HG03280 (cell line): ENCODE measurements around the gene GREB1.

Experiments
- ATAC-seq: cut with Tn5 transposase; IDR thresholded peaks from one replicate; pipeline ENCODE4 v1.9.1; 2021; ENCODE audit warnings: mild to moderate bottlenecking, moderate library complexity; ENCODE audit not compliant: unreplicated experiment

Gene GREB1

DNA sequence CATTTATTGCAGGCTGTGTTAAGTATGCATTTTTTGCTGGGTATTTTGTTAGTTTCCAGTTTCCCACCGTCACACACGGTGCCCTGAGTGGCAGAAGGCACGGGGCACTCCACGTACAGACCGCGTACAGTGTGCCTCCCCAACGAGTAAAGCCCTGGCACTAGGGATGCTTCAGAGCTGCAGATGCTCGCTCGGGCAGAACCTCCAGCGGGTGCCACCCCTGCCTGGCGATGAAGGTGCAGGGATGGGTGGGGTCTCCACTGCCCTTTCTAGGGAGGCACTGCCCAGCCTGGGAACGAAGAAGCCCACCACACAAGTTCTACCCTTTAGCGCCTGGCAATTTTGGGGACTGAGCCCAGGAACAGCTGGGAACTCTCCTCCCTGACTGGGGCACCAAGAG is 4.1 kb downstream of the GREB1 start:
- ATAC-seq: no peak

DNA sequence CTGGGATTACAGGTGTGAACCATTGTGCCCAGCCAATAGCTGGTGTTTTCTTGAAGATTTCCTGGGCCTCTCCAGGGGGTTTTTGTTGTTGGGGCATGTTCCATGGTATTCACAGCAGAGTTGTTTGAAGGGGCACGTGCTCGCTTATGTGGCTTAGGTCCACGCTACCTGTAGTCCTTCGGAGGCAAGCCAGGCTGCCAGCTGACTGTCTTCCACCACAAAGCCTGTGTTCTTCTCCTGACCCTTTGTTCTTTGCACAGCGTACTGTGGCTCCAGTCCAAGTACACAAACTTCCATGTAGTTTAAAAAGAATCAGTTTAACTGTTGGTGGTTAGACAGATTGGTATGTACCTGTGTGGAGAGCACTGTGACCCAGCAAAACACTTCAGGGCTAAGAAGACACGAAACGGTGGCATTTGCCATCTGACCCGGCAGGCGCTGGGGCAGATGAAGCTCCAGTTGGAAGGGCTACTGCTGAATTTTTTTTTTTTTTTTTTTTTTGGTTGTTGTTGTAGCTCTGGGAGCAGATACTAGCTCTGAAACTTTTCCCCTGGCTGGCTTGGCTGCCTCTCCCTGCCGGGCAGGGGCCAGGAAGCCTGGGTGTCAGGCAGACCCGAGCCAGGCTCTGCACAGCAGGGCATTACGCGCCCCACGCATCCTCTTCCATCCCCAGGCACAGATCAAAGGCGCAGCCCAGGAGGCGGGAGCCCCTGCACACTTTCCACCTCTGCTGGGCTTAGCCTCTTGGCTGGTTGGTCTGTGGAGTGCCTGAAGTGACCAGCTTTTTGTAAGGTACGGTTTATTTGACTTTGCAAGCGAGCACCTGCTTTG is 5.7 kb downstream of the GREB1 start:
- ATAC-seq: no peak

DNA sequence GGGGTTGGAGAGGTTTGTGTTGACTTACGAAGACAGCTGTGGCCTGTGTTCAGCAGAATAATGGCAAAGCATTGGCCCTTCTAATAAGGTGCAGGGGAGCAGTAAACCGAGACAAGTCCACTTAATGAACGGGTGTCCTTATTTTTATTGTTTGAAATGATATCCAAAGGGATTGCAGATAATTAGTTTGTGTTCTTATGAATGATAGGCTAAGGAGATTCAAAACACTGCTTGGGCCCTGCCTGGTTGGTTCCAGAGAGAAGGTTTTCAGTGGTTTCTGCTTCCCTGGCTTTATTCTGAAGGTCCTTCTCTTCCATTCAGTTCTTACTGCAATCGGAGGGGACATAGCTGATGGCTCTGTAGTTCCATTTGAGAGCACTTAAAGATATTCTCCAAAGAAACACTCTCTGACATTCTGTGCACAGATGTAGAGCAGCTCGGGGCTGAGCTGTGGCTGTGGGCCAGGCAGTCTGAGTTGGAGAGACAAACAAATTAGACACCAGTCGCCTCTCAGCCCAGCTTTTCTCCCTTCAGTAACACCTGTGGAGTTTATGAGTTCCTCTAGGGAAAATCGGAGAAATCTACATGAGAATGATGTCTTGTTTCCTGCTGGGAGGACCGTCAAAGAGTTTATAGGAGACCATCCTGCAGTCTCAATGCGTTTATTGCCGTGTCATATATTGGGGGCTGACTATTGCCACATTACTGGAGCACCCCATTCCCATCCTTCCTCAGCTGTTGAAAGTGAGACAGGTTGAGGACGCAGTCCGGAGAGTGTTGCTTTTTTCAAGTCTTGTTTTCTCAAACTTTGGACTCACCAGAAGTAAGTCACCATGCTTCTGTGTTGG is 6.5 kb downstream of the GREB1 start:
- no peak for ATAC-seq

DNA sequence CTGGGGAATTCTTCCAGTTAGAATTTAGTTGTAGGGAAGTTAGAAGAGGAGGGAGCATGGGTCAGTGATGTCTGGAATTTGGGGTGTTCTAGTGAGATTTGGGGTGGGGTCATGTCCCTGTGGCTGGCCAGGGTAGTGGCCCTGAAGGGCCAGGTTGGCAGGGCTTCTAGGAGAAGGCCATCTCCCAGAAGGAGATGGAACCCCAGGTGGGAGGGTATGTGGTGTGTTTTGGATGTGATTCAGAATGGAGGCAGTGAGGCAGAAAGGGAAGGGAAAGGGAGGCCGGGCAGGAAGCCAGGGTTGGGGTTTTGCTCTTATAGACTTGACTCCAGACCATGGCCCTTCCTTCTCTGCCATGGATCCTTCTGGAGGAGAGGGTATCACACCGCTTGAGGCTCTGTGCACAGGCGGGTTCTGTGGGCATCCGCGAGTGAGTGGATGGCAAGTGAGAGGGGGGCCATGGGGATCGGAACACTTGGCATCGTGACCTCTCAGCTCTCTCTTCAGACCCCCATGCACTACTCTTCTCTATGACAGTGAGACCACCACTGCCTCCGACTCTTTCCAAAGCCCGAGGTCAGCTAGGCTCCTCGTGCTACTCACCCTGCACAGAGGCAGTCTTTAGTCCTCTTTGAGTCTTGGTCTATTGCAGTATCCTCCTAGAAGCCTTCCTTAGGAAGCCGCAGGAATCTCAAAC is 7.3 kb downstream of the GREB1 start:
- ATAC-seq: no peak

DNA sequence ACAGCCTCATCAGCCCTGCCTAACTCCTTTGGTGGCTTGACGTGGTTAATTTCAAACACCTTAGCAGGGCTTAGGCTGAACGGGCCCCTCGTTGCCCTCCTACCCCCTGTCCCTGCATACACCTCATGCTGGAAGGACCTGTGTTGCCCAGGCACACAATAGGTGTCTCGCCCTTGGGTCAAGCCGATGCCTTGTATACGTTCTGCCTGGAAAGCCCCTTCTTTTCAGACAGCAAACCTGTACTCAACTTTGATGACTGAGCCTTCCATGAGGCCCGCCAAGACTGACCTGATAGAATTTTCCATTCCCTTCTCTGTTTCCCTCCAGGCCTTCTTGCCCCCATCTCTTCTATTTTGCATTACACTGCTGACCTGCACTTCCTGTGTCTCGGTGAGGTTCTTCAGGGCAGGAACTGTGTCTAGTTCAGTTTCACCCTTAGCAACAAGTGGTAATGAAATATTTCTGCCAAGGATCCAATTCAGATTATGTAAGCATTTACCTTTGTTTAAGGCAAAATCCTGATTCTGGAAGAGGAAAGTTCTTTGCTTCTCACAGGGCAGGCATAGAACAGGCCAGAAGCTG is 7.9 kb downstream of the GREB1 start:
- ATAC-seq: no peak

DNA sequence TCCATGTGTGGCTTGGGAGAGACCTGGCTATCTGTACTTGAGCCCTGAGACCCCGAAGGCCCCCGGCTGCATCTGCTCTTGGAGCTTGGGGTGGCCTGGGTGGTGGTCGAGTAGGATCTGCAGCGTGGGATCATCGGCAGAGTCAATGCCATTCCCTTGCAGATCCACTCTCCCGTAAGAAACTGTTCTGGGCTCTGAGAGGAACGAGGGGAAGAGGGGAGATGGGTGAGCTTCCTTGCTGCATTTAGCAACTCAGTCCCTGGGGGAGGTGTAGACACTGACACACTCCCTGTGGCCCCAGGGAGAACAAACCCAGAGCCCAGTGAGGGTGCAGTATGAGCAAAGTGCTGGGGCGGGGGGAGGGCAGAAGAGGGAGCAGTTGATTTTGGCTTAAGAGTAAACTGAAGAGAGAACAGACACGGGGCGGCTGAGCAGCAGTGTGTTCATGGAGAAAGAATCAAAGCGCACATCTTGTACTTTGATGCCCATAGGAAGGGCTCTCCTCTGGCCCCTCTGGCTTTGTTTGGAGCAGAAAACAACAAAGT is 8.5 kb downstream of the GREB1 start:
- no peak for ATAC-seq

DNA sequence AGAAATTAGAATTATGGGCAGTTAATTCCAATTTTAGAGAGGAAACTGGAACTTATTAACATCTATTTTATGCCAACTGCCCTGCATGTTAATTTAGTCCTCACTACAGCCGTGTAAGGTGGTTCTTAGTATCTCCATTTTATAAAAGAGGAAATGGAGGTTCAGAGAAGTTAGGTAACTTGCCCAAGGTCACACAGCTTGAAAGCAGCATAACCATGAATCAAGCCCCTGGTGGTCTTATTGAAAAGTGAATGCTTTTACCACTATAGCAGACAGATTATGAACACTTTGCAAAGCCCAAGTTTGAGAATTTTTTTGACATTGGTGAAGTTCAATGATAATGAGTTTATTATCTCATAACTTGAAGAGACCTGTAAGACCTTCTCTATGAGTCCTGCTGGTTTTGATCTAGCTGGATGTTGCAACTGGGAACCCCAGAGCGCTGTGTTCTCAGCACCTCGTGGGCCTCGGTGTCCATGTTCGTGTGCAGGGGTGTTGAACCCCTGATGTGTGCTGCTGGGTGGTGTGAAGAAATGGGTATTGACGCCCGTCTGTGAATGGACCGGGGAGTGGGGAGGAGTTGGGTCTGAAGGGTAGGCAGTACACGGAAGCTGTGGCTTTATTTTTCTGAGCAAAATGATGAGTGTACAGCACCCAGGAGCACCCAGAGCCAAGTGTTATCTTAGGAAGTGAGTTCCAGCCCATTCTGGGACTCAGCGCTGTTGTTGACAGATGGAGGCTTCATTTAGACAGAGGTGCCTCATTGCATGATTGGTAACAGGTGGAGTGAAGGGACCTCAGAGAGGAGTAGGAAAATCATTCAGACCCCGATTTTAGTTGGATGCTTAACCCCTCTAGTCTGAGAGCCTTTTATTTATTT is 9.7 kb downstream of the GREB1 start:
- ATAC-seq: no peak

DNA sequence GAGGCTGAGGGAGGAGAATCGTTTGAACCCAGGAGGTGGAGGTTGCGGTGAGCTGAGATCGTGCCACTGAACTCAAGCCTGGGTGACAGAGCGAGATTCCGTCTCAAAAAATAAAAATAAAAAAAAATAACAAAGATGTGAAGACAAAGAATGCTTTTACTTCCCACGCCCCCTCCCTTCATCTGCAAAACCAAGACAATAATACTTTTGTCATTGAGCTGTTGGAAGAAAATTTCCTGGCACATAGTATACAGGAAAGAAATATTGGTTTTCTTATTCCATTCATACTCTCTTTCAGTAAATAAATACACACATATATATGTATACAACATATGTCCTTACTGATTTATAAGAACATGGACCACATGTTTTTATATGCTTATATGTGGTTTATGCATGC is 12.2 kb downstream of the GREB1 start:
- no peak for ATAC-seq

DNA sequence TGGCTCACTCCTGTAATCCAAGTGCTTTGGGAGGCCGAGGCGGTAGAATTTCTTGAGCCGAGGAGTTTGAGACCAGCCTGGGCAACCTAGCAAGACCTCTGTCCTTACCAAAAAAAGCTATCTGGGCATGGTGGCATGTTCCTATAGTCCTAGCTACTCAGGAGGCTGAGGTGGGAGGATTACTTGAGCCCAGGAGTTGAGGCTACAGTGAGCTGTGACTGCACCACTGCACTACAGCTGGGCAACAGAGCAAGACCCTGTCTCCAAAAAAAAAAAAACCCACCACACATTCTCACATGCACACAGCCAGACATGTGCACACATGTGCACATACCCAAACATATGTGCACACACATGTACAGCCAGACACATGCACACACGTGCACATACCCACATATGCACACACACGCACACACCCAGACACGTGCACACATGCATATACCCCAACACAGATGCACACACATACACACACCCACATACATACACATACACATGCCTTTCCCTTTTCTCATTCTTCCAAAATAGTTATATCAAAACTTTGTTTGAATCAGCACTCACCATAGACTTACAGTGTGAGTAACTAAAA is 14.2 kb downstream of the GREB1 start:
- ATAC-seq: no peak

DNA sequence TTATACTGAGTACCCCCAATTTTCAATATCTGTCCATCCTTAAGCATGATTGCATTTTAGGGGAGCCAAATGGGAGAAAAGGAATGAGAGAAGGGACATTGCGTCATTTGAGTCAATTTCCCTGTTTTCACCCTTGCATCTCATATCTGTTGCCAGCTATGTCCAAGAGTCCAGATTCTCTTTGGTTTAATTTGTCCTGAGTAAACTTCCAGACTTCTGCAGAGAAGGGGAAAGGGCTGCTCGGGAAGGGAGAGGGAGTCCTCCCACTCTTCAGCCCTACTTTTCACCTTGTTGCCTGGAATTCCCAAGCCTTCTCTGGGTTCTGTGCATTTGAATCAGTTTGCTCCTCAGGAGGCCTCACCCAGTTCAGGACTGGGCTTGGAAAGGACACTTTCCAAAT is 16.5 kb downstream of the GREB1 start:
- ATAC-seq: no peak

DNA sequence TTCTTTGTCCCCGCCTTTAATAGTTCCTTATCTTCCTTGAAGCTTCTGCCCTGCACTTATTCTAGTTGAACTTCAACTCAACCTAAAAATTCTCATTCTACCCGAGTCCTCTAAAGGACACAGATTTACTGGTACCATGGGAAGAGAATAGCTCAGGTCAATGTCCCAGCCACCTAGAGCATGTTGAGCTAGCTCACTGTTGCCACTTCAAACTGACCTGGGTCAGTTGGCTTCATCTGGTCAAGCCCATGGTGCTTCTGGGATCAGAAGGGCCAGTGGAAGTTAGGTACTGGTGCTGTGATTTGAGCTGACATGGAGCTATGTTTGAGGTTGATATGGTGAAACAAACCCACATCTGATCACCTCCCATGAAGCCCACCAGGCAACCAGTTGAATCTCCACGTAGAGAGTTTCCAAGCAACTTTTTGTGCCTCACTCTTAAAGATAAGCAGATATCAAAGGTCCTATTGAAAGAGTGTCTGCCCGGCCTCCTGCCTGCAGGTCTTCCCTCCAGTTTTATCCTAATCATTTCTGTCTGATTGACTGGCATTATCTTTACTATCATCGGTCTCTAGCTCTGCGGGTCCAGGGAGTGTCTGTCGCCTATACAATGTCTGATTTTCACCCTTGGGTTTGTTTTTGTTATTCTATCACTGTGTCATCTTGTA is 17.2 kb downstream of the GREB1 start:
- no peak for ATAC-seq

DNA sequence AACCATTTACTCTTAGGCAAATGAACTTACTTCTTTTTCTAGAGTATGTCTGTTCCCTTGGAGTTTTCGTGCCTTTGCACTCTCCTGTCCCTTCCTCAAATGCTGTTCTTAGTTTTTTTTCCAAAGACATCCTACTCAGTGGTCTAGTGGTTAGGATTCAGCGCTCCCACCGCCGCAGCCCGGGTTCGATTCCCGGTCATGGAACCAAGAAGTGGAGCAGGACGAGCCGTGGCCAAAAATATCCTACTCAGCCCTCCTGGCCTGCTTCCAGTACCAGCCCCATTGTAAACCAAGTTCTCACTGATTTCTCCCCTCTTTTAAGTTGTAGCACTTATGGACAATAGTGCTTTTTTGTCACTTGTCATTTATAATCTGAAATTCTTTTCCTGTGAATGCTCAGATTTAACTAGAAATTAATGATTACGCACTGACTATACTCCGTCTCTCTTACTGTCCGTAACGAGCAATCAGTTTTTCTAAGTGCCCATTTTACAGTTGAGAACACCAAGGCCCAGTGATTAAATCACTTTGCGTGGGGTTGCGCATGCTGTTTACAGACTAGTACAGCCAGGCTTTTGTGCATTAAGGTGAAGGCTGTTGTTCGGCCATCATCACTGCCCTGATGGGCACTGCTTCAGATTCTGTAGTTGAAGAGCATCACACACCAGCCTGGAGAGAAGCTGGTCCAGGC is 17.9 kb downstream of the GREB1 start:
- no peak for ATAC-seq

DNA sequence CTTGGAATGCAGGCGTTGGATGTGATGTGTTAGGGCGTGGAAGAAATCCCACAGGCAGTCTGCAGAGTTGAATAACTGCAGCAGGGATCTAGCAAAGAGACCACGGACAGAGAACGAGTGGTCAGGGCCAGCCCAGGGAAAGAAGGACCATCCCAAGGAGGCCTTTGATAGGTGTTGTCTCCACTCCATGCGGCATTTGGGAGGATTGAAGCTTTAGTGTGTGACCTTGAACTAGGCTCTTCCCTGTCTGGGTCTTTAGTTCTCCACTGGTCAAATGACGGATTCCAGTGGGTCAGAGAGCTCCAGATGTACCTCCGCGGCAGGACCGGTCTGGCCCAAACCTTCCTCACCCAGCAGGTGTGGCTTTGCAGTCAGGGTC is 18.4 kb downstream of the GREB1 start:
- no peak for ATAC-seq

DNA sequence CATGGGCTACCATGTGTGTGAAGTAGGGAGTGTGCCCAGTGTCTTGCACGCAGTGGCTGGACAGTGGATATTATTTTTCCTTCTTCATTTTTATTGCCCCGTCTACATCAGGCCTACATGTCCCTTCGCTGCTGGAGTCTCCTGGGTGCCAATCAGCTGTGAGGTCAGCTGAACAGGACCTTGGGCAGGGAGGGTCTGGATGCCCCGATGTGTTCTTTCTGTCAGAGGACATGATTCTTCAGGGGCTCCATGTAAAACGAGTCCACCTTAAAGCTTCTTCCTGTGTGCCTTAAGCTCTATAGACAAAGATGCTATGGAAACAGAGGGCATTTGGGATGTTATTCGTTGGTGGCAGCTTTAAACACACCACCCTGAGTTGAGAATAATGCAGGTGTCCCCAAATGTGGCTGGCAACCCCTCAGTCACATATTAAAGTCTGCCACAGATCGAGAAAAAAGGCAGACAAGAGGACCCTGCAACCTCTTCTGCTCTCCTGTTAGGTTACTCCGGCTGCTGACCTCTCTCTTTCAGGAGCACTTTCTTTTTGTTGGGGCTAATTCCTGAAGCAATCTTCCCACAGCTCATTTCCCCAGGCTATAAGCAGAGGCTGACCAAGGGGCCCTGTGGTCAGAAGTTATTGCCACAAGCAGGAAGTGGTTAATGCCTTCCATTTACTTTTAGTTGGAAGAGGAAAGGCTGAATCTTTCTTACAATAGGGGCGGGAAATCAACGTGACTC is 20.0 kb downstream of the GREB1 start:
- ATAC-seq: no peak

DNA sequence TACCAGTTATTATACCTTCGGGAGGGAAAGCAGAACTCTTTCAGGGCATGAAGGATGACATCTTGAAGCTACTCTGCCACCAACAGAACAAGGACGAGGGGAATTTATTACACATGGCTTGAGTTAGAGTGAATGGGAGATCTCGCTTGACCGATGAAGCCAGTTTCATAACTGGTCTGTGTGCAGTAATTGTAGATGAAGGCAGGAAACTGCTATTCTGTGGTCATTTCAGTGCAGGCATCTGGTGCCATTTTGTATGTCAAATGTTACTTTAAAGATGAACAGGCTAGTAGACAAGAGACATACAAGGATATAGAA is 20.5 kb downstream of the GREB1 start:
- ATAC-seq: no peak

DNA sequence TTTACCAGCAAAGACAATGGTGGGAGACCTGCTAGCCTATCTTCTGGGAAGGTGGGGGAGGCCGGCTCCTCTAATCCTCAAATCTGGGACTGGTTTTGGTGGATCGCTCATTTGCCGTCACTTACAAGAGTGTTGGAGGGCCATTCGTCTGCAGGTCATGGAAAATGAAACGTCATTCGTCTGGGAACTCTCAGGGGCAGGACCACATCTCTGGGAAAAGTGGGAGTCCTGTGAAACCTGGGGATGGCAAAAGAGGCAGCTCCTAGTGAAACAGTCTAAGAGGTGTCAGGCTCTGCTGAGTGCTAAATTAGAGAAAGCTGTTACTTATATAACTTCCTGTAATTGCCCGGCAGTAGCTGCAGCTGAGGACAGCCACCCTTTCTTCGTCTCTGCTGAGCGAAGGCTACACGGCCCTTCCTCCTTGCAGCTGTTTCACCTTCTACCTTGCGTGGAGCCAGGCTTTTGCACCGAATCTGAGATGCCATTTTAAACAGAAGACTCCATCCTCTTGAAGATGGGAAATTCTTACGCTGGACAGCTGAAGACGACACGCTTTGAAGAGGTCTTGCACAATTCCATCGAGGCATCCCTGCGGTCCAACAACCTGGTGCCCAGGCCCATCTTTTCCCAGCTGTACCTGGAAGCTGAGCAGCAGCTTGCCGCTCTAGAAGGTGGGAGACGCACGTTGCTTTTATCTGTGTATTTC is 22.4 kb downstream of the GREB1 start:
- no peak for ATAC-seq

DNA sequence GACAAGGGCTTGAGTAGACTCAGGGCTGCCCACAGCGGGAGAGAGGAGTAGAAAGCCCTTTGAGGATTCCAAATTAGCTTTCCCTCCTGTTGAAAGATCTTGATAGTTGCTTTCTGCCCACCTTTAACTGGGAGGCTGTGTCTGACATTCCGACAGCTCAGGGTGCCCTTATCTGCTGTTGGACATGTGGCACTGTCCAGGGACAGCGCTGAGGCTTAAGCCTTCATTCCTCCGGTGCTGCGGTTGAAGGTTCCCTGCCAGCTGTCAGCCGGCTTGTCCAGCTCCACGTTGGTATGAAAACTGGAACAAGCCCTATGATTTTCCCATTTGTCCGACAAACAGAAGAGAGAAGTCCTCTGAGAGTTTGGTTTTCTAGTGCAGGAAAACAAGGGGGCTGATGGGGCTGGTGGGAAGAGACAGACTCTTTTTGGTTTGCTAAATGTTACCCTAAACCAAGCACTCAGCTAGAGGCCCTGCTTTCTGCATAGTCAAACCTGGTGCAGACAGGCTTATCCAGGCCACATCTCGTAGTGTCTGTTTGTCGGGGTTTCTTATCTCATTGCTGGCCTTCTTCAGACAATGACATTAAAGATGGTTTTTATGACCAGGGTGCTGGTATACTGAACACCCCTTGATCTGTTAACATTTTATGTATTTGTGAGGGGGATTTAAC is 24.5 kb downstream of the GREB1 start:
- no peak for ATAC-seq
